Testis (tissue), 2 donors: ENCODE results near the gene CTNNB1.

ENCODE experiments used
- CTCF ChIP-seq, 3 experiments: fragments of 450-650 bp in 2 of 3; fragments of 200-600 bp in 1 of 3; sonication (generic) in 1 of 3; IDR thresholded peaks; one replicate each; pipeline ENCODE4 v1.5.1; 2016 to 2019; ENCODE audit warnings: antibody characterized with exemption in 3 of 3, mild to moderate bottlenecking in 2 of 3, moderate library complexity in 1 of 3
- POLR2A ChIP-seq: fragments of 450-650 bp; IDR thresholded peaks from one replicate; pipeline ENCODE4 v1.6.1; 2017; ENCODE audit warnings: antibody characterized with exemption, mild to moderate bottlenecking, moderate library complexity

DNA sequence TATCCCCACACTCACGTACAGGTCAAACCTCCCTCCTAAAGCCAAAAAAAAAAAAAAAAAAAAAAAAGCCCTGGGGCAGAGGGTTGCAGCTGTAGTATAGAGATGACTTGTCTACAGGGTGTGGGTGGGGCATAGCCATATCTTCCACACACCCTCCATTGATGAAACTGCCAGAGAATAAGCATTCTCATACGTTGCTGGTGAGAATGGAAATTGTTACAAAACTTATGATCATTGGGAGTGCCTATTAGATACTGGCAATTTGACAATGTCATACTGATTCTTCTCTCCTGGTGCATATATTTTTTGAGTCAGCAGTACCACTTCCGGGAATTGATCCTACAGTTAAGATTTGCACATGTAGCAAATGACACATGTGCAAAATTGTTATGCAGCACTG lies 11.0 kb upstream of the CTNNB1 start:
- TF ChIP-seq POLR2A, result no peak
- TF ChIP-seq CTCF (IDR thresholded peaks at IDR 0.05), result no peak
